Panc1 (cell line): ENCODE results near the gene MUCL3. TPM values are rescaled to one million over a fixed set of nuclear protein-coding genes. Genes with fewer than 3 reads are reported as not detected.

ENCODE experiments used
- ATAC-seq: fragments of 200-7000 bp; cut with Tn5 transposase; 2 replicates; pipeline ENCODE4 v1.9.1; 2020; ENCODE audit warnings: mild to moderate bottlenecking, moderate library complexity
- BruUV-seq: library from RNA; stranded (reverse); fragments of 400-500 nt; replicated peaks from 2 replicates; lab custom pipeline; 2021; lab: Mats Ljungman, UMichigan
- CTCF ChIA-PET: fragments of 300-600 bp; sonication (Branson Sonifier 250); formaldehyde crosslinking; loops from one replicate; lab custom pipeline; 2022; ENCODE audit warnings: antibody characterized with exemption; lab: Charles Lee
- POLR2A ChIA-PET: fragments of 300-600 bp; sonication (Branson Sonifier 250); formaldehyde crosslinking; loops from one replicate; lab custom pipeline; 2022; ENCODE audit warnings: antibody characterized with exemption; lab: Charles Lee
- DNase-seq: peaks from one replicate; pipeline ENCODE4 v3.0.0-alpha.2; 2010; ENCODE audit warnings: low read depth, low spot score
- H3K27ac ChIP-seq: 2 replicates; pipeline ENCODE4 v1.5.1; 2011; ENCODE audit warnings: mild to moderate bottlenecking, low read length, inconsistent platforms
- H3K27me3 ChIP-seq: fragments of 200-500 bp; sonication (Bioruptor generic); 2 replicates; pipeline ENCODE4 v1.6.0; 2014; ENCODE audit warnings: low read length, inconsistent platforms; ENCODE audit not compliant: control insufficient read depth, insufficient read depth
- H3K36me3 ChIP-seq: fragments of 200-500 bp; sonication (Bioruptor generic); 2 replicates; pipeline ENCODE4 v1.5.1; 2014; ENCODE audit warnings: inconsistent platforms, mild to moderate bottlenecking, low read length, moderate library complexity; ENCODE audit not compliant: control insufficient read depth, insufficient read depth
- H3K4me1 ChIP-seq: 2 replicates; pipeline ENCODE4 v1.5.1; 2011; ENCODE audit warnings: inconsistent platforms, mild to moderate bottlenecking, low read length, moderate library complexity; ENCODE audit not compliant: control insufficient read depth, insufficient read depth
- H3K4me3 ChIP-seq, 2 experiments: 2 replicates each; pipeline ENCODE4 v1.5.1; 2011 to 2012; ENCODE audit warnings: low read depth in 2 of 2, low read length in 2 of 2, mild to moderate bottlenecking in 2 of 2, inconsistent platforms in 1 of 2, moderate library complexity in 1 of 2
- H3K9me3 ChIP-seq: fragments of 200-500 bp; sonication (Bioruptor generic); 2 replicates; pipeline ENCODE4 v1.5.1; 2014; ENCODE audit warnings: low read depth, mild to moderate bottlenecking, inconsistent platforms, low read length, moderate library complexity; ENCODE audit not compliant: control insufficient read depth, insufficient read depth
- CTCF ChIP-seq: fragments of 450-650 bp; IDR thresholded peaks from 2 replicates; pipeline ENCODE4 v1.5.1; 2017; ENCODE audit warnings: mild to moderate bottlenecking
- POLR2AphosphoS5 ChIP-seq: IDR thresholded peaks from 2 replicates; pipeline ENCODE4 v1.6.1; 2012; ENCODE audit warnings: mild to moderate bottlenecking, low read depth, low read length, moderate library complexity
- SIN3A ChIP-seq: IDR thresholded peaks from 2 replicates; pipeline ENCODE4 v1.6.1; 2012; ENCODE audit warnings: low read depth, mild to moderate bottlenecking, low read length, moderate library complexity, borderline replicate concordance; ENCODE audit not compliant: insufficient read depth
- TCF7L2 ChIP-seq: IDR thresholded peaks from 2 replicates; pipeline ENCODE4 v1.6.1; 2011; ENCODE audit warnings: mild to moderate bottlenecking, low read depth, low read length, inconsistent platforms
- in situ Hi-C: cut with HindIII; loops from 2 replicates; pipeline ENCODE4 v1.10.0; 2016; ENCODE audit warnings: low sequenced_read_pairs, low pct_unique_long_range_greater_than_20kb
- intact Hi-C: fragments of 100-400 bp; cut with micrococcal nuclease; formaldehyde crosslinking; loops from one replicate; pipeline ENCODE4 v1.10.0; 2022; ENCODE audit not compliant: unreplicated experiment
- total RNA-seq: library from RNA; stranded (reverse); gene quantifications from one replicate; pipeline ENCODE4 v1.2.1, GENCODE V29; 2021; ENCODE audit not compliant: unreplicated experiment
- TF ChIP-seq, protein P1 (sequence below), 2 experiments: IDR thresholded peaks; 2 replicates each; pipeline ENCODE4 v1.6.1; 2011 to 2012; ENCODE audit warnings: low read depth in 2 of 2, control low read depth in 1 of 2, low read length in 1 of 2, mild to moderate bottlenecking in 1 of 2, moderate library complexity in 1 of 2; ENCODE audit not compliant: insufficient read depth in 1 of 2

The MUCL3 gene
- total RNA-seq, 1 experiment from 2014 or later, result not detected

GRCh38 chr6:30963641-30964040 is 22.9 kb downstream of the MUCL3 start:
- no peak for TF ChIP-seq POLR2AphosphoS5
- no peak for TF ChIP-seq TCF7L2
- no peak for TF ChIP-seq SIN3A
- TF ChIP-seq, protein P1, sequence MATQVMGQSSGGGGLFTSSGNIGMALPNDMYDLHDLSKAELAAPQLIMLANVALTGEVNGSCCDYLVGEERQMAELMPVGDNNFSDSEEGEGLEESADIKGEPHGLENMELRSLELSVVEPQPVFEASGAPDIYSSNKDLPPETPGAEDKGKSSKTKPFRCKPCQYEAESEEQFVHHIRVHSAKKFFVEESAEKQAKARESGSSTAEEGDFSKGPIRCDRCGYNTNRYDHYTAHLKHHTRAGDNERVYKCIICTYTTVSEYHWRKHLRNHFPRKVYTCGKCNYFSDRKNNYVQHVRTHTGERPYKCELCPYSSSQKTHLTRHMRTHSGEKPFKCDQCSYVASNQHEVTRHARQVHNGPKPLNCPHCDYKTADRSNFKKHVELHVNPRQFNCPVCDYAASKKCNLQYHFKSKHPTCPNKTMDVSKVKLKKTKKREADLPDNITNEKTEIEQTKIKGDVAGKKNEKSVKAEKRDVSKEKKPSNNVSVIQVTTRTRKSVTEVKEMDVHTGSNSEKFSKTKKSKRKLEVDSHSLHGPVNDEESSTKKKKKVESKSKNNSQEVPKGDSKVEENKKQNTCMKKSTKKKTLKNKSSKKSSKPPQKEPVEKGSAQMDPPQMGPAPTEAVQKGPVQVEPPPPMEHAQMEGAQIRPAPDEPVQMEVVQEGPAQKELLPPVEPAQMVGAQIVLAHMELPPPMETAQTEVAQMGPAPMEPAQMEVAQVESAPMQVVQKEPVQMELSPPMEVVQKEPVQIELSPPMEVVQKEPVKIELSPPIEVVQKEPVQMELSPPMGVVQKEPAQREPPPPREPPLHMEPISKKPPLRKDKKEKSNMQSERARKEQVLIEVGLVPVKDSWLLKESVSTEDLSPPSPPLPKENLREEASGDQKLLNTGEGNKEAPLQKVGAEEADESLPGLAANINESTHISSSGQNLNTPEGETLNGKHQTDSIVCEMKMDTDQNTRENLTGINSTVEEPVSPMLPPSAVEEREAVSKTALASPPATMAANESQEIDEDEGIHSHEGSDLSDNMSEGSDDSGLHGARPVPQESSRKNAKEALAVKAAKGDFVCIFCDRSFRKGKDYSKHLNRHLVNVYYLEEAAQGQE (IDR thresholded peaks at IDR 0.05; ENCODE audit: insufficient read depth in 1 of 2, low read depth in 2 of 2, low read length in 1 of 2), result no peak
- no peak for TF ChIP-seq CTCF
- DNase-seq (no peak), ATAC-seq (no peak)
- Histone ChIP-seq H3K4me1 (no peaks in the 10 kb centered on the region), H3K4me3 (no peak overlapping the region), H3K36me3 (no peaks in the 10 kb centered on the region), H3K27ac (no peak overlapping the region), H3K27me3 (no peaks in the 10 kb centered on the region), H3K9me3 (no peaks in the 10 kb centered on the region)
- intact Hi-C loops, result no loop called here
- no TSS peak for BruUV-seq
- POLR2A ChIA-PET, result no interaction called here
- in situ Hi-C loops, result no loop called here
- CTCF ChIA-PET, result no interaction called here

DNA sequence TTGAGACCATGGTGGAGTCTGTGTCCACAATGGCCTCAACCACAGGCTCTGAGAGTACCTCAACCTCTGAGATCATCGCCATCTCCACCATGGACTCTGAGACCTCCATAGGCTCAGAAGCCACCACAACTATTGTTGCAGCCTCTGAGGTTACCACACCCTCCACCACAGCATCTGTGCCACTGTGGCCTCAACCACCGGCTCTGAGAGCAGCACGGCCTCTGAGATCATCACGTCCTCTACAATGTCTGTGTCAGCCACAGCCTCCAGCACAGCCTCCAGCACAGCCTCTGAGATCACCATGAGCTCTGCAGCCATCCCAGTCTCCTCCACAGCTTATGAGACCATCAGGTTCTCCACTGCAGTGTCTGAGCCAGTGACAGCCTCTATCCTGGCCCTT is 23.3 kb downstream of the MUCL3 start:
- in situ Hi-C loops, result no loop called here
- no peak for ATAC-seq
- no TSS peak for BruUV-seq
- H3K27me3 ChIP-seq, result no peaks in the 10 kb centered on the region
- H3K36me3 ChIP-seq, result no peaks in the 10 kb centered on the region
- DNase-seq, result no peak
- H3K4me1 ChIP-seq, result no peaks in the 10 kb centered on the region
- H3K9me3 ChIP-seq, result no peaks in the 10 kb centered on the region
- no peak overlapping the region for H3K27ac ChIP-seq
- TF ChIP-seq TCF7L2, result no peak
- ChIA-PET POLR2A (no interaction called here), CTCF (no interaction called here)
- H3K4me3 ChIP-seq, result no peak overlapping the region
- intact Hi-C loops, result no loop called here

DNA sequence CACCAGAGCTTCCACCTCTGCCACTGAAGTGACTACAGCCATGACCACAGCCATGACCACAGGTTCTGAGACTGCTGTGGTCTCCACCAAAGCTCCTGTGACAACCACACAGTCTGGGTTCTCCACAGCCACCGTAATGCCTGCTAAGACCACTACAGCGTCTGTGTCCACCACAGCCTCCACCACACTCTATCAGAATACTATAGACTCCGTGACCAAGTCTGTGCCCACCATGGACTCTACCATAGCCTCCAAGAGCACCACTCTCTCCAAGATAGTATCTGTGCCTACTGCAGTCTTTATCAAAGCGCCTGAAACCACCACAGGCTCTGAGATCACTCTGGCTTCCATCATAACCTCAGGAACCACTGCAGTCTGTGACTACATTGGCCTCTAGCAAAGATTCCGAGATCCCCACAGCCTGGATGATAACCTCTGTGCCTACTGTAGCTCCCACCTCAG is 24.4 kb downstream of the MUCL3 start:
- Histone ChIP-seq H3K27me3 (no peaks in the 10 kb centered on the region), H3K9me3 (no peaks in the 10 kb centered on the region), H3K36me3 (no peaks in the 10 kb centered on the region), H3K4me1 (no peaks in the 10 kb centered on the region), H3K4me3 (no peak overlapping the region), H3K27ac (no peak overlapping the region)
- no TSS peak for BruUV-seq
- TF ChIP-seq TCF7L2, result no peak
- no peak for TF ChIP-seq POLR2AphosphoS5
- TF ChIP-seq, protein P1 (IDR thresholded peaks at IDR 0.05; ENCODE audit: insufficient read depth in 1 of 2, low read depth in 2 of 2, low read length in 1 of 2), result no peak
- TF ChIP-seq SIN3A, result no peak
- no peak for TF ChIP-seq CTCF
- ATAC-seq (no peak), DNase-seq (no peak)
- intact Hi-C loops, result no loop called here
- in situ Hi-C loops, result no loop called here
- ChIA-PET CTCF (no interaction called here), POLR2A (no interaction called here)
